Midbrain (tissue), 1 donor: ENCODE results near the gene GPR158.

Experiments
- DNase-seq: peaks from one replicate; lab custom pipeline; 2025; lab: John Stamatoyannopoulos, UW

The GPR158 gene

GRCh38 chr10:25398680-25399079 lies 223.9 kb downstream of the GPR158 start:
- DNase-seq = no peak

- no peak for DNase-seq
These were observed 231.1 kb downstream of the GPR158 start for GRCh38 chr10:25405871-25406270.

DNA sequence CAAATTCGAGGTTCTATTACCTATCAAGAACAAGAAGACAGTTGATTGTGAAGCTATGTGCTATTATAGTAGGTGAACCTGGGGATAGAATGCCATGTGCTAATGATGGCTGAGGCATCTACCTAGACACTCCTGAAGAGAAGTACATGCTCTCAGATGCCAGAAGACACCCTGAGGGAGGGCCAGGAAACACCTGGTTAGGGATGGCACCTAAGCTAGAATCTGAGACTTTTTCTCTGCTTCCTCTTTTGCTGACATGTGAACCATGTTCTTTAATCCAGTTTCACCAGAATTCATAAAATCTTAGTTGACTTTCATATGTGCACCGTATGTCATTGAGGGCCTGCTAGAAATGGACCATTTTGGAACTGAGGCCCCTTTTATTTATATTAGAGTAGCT lies 242.8 kb downstream of the GPR158 start:
- no peak for DNase-seq

- no peak for DNase-seq
These were observed 251.0 kb downstream of the GPR158 start for GRCh38 chr10:25425776-25426175.

DNA sequence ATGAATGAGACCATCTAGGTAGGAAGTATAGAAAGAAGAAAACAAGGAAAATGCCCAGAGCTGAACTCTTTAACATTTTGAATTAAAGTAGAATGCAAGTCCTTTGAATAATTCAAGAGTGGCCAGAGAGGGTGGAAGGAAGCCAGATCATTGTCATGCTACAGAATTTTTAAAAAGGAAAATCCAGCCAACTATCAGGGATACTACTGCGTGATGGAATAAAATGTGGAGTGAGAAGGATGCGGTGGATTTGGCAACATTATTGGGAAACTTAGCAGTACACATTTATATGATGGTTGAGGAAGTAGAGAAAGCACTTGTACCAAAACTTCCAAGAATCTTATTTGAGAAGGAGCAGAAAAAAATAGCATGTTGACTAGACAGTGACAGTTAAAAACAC lies 261.6 kb downstream of the GPR158 start:
- no peak for DNase-seq

- no peak for DNase-seq
These were observed 266.5 kb downstream of the GPR158 start for GRCh38 chr10:25441270-25441669.

DNA sequence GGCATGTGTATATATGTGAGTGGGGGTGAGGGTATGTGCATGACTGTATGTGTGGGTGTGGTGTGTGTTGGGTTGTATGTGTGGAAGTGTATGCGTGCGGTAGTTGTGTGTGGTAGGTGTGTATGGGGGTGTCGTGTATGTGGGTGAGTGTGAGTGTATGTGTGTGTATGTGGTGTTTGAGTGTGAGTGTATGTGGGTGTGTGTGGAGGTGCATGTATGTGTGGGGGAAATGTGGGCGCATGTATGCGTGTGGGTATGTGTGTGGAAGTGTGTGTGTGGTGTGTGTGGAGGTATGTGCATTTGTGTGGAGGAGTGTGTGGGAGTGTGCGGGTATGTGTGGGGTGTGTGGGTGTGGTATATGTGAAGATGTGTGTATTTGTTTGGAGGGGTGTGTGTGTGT lies 269.5 kb downstream of the GPR158 start:
- no peak for DNase-seq

DNA sequence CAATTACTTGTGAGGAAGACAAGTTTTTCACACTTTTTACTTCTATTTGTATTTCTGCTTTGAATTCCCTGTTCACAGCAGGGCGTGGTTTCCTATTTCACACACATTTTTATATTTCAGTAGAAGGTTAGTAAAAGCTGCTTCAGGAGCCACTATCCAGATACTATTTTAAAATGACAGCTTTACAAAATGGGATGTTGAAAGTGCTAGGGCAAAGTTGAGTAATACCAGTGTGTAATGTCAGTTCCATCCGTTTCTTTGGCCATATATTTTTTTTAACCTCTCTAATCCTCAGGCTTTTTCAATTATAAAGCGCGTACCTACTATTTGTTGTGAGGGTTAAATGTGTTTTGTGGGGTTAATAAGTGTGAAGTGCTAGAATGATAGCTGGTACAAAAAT lies 276.6 kb downstream of the GPR158 start:
- DNase-seq = no peak

DNA sequence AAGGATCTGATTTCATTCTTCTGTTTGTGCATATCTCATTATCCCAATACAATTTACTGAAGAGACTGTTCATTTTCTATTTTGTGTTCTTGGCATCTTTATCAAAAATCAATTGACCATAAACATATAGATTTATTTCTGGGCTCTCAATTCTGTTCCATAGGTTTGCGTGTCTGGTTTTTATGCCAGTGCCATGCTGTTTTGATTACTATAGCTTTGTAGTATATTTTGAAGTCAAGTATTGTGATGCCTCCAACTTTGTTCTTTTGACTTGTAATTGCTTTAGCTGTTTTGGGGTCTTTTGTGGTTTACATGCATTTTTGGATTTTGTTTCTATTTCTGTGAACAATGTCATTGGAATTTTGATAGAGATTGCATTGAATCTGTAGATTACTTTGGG lies 278.8 kb downstream of the GPR158 start:
- no peak for DNase-seq

DNA sequence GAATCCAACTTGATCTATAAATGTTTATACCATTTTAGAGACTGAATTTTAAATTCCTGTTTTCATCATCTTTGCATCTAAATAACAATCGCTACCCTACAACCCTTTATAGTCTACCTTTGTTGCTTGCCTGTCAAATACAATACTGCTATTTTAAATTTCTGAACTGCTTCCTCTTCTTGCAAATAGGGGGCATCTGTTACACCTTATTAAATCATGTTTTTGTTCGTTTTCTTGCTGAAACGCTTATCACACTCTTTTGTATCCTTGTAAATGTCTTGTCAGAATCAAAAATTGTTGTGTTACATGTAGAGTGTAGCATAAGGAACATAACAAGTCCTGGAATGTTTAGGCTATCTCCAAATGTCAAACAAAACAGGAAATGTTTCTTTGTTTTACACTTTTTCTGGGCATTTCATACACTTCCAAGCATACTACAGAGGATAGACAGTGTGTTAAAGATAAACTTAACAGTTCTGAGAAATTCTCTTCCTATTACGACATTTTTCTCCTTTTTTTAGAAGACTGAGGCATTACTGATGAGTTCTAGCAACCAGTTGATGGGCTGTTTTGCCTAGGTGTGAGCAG lies 281.3 kb downstream of the GPR158 start:
- DNase-seq = no peak

DNA sequence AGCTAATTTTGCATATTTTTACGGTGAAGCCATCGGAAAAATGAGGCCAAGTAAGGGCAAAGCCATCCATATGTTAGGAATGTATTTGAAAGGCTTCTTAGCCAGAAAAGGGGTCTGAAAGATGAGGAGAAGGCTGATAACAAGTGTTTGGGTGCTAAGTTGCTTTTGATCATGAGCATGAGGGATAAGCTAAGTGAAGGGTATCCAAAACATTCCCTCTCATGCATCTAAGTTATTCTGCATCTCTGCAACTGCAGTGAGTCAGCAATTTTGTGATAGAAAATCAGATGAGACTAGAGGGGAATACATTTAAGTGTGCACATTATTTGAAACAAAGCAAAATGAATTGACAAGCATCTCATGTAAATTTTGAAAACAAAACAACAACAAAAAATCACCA lies 282.8 kb downstream of the GPR158 start:
- DNase-seq = no peak

GRCh38 chr10:25465582-25466372 lies 291.0 kb downstream of the GPR158 start:
- DNase-seq = no peak

DNA sequence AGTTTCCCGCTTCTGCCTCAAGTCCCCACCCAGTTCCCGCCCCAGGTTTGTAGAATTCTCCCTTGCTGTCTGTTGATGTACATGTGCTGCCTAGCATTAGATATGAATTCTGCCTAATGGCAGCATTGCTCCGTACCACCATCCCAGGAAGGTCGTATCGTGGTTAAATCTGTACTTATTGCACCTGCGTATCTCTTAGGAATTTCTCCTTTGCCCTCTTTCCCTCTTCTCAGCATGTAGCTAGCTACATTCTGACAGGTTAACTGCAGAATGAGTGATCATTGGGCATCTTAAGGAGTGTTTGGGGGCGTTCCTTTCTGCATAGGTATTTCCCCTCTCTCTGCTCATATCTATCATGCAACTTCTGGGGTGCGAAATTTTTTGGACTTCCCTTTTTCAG lies 293.1 kb downstream of the GPR158 start:
- no peak for DNase-seq

GRCh38 chr10:25481467-25481866 lies 306.7 kb downstream of the GPR158 start:
- no peak for DNase-seq

DNA sequence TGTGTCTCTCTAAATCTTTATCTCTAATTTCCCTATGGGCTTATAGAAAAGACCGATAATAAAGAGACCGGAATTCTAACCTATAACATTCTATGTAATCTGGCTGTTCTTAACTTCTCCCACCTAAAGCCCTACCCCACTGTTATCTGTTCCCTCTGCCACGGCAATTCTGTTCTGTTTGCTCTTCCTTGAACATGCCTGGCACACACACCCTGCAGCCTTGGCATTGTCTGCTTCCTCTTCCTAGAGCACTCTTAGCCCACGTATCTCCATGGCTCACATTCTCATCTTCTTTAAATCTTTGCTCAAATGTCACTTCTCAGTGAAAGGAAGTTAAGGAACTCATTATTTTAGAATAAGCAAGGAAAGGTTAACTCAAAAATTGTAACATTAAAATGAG lies 309.2 kb downstream of the GPR158 start:
- DNase-seq = no peak

DNA sequence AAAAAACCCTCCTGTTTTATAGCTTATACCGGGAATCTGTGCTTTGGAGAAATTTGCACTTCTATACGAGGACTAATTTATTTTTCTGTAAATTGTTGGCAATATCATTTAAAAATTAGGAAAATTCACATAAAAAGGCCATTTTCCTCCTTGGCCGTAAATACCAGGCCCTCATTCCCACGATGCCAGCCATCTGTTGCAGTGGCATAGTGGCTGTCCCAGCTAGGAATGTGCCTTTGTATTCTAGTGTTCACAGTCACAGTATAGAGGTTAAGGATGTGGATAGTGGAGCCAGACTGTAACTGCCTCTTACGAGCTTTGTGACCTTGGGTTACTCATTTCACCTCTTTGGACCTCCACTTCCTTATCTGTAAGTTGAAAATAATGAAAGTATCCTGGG lies 312.5 kb downstream of the GPR158 start:
- no peak for DNase-seq

DNA sequence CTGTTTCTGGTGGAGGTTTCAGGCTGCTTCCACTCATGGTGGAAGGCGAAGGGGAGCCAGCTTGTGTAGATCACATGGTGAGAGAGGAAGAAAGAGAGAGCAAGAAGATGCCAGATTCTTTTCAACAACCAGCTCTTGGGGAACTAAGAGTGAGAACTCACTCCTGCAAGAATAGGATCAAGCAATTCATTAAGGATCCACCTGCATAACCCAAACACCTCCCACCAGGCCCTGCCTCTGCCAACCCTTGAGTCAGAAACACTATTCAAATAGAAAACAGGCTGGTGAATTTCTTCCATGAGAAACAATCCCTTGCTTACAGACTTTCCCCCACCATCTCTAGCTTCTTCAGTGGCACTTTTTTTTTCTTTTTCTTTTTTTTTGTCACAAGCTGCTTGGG lies 317.2 kb downstream of the GPR158 start:
- no peak for DNase-seq

- no peak for DNase-seq
These were observed 317.9 kb downstream of the GPR158 start for GRCh38 chr10:25492680-25493079.

DNA sequence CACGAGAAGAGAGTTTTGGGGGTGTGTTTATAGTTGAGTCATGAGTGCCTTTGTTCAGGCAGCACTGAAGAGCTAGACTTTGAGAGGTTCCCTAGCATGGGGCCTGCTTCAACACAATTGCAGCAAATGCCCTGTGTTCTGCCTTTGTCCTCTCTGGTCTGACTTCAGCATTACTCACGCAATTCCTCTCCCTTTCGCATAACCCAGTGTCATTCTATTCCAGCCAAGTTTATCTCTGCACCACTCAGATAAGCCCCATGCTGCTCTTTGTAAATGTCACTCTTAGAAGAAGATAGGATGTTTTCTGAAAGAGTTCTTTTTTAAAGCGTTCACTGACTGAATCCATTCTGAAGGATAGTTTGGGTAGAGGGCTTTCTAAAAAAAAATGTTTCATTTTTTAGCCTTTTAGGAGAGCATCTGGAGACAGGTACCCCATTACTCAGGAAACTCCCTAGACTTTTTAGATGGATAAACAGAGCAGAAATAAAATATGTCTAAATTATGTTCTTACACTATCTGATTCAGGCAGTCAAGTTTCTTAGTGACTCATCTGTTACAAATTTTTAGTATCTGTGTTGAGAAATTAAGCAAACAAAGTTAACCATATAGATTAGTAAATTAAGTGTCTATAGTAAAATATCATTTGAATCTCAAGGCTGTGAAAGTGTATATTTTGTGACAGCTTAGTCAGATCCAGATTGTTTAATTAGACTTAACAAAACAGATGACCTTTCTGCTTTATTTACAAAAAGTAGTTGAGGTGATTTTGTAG lies 318.5 kb downstream of the GPR158 start:
- peak; percentile 15 for DNase-seq

DNA sequence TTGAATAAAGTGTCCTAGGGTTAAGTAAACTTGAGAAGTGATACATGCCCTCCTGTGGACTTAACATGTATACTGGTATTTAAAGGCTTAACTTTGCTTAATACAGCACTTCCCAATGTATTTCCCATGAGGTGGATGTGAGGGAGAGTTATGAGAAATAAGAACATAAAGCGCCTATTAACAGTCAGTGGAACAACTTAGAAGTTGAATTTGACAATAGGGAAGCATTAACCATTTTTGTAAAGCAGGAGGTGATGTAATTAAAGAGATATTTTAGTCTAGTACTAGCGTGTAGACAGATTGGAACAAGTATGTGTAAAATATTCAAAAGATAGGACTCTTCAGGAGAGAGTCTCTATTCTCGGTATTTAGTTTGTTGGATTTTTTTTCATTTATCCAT lies 322.4 kb downstream of the GPR158 start:
- DNase-seq = no peak

GRCh38 chr10:25498645-25499044 lies 323.8 kb downstream of the GPR158 start:
- no peak for DNase-seq

- no peak for DNase-seq
These were observed 327.1 kb downstream of the GPR158 start for GRCh38 chr10:25501912-25502311.

DNA sequence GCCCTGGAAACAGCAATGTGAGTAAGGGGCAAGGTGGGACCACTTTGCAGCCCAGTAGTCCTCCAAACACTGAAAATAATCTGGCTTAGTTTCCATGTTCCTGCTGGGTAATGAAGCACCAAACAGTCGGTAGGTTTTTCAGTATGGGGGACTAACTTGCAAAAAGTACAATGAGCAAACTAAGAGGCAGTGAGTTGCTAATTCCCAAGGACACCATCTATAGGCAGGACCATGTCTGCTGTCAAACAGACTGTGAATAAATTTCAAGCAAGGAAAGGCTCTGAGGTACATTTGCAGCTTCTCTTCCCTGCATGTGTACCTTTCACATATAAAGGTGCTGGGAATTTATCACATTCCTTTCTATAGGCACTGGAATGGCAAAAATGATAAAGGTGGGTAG lies 327.7 kb downstream of the GPR158 start:
- no peak for DNase-seq
